T-helper 17 cell (primary cell): ENCODE data around the gene BNC1. TPM values are rescaled to one million over a fixed set of nuclear protein-coding genes. Genes with fewer than 3 reads are reported as not detected.

ENCODE experiments used
- ATAC-seq: fragments of 150-1000 bp; cut with Tn5 transposase; 2 replicates; pipeline ENCODE4 v1.10.0; 2021; ENCODE audit warnings: mild to moderate bottlenecking, moderate library complexity
- DNase-seq, 3 donors: peaks; one replicate each; pipeline versions ENCODE4 v3.0.0 to v3.0.0-alpha.2; 2020 to 2021
- H3K9me3 ChIP-seq: one replicate; pipeline ENCODE4 v1.7.0; 2013; ENCODE audit warnings: low read length, mild to moderate bottlenecking; ENCODE audit not compliant: control insufficient read depth, poor library complexity, severe bottlenecking
- H3K27ac Mint-ChIP-seq: one replicate; pipeline ENCODE4 v1.8.0; 2022; ENCODE audit warnings: mild to moderate bottlenecking, moderate library complexity, mixed read lengths
- H3K27me3 Mint-ChIP-seq: one replicate; pipeline ENCODE4 v1.8.0; 2022; ENCODE audit warnings: mixed read lengths
- H3K36me3 Mint-ChIP-seq: one replicate; pipeline ENCODE4 v1.8.0; 2022; ENCODE audit warnings: low read depth, mixed read lengths
- H3K4me1 Mint-ChIP-seq: one replicate; pipeline ENCODE4 v1.8.0; 2022; ENCODE audit warnings: mild to moderate bottlenecking, mixed read lengths
- H3K4me3 Mint-ChIP-seq: one replicate; pipeline ENCODE4 v1.8.0; 2022; ENCODE audit warnings: mild to moderate bottlenecking, moderate library complexity, mixed read lengths
- total RNA-seq, 4 donors: library from RNA in 2 of 4; stranded (reverse) in 2 of 4; gene quantifications; one replicate each; pipeline ENCODE4 v1.2.3 and lab custom pipeline; 2022 to 2026

Gene BNC1
- total RNA-seq, 2 donors from 2014 or later, result not detected

GRCh38 chr15:83308671-83309070 is 24.2 kb upstream of the BNC1 start:
- H3K36me3 Mint-ChIP-seq, result peaks cover 3% of the 10 kb centered on the region
- no peaks in the 10 kb centered on the region for H3K4me1 Mint-ChIP-seq
- no peaks in the 10 kb centered on the region for H3K9me3 ChIP-seq
- peaks cover 41% of the 10 kb centered on the region for H3K27me3 Mint-ChIP-seq
- ATAC-seq (no peak), DNase-seq (no peak)
- no peak overlapping the region for H3K4me3 Mint-ChIP-seq
- no peak overlapping the region for H3K27ac Mint-ChIP-seq

- Mint-ChIP-seq H3K4me1 (no peaks in the 10 kb centered on the region), H3K27me3 (peaks cover 47% of the 10 kb centered on the region), H3K4me3 (no peak overlapping the region), H3K27ac (no peak overlapping the region), H3K36me3 (peaks cover 3% of the 10 kb centered on the region)
- no peaks in the 10 kb centered on the region for H3K9me3 ChIP-seq
- ATAC-seq, result no peak
- DNase-seq, result no peak
These were observed 22.1 kb upstream of the BNC1 start for GRCh38 chr15:83306561-83306960.

GRCh38 chr15:83305704-83306291 is 21.3 kb upstream of the BNC1 start:
- ATAC-seq (no peak), DNase-seq (no peak)
- peaks cover 3% of the 10 kb centered on the region for H3K36me3 Mint-ChIP-seq
- H3K4me3 Mint-ChIP-seq, result no peak overlapping the region
- peaks cover 53% of the 10 kb centered on the region for H3K27me3 Mint-ChIP-seq
- no peak overlapping the region for H3K27ac Mint-ChIP-seq
- H3K4me1 Mint-ChIP-seq, result no peaks in the 10 kb centered on the region
- H3K9me3 ChIP-seq, result no peaks in the 10 kb centered on the region

GRCh38 chr15:83304861-83305703 is 20.6 kb upstream of the BNC1 start:
- H3K36me3 Mint-ChIP-seq, result peaks cover 3% of the 10 kb centered on the region
- no peak overlapping the region for H3K27ac Mint-ChIP-seq
- no peaks in the 10 kb centered on the region for H3K9me3 ChIP-seq
- ATAC-seq (no peak), DNase-seq (no peak)
- no peak overlapping the region for H3K4me3 Mint-ChIP-seq
- H3K27me3 Mint-ChIP-seq, result peaks cover 60% of the 10 kb centered on the region
- no peaks in the 10 kb centered on the region for H3K4me1 Mint-ChIP-seq

- Mint-ChIP-seq H3K27ac (no peak overlapping the region), H3K36me3 (peaks cover 3% of the 10 kb centered on the region), H3K4me3 (no peak overlapping the region), H3K27me3 (peaks cover 61% of the 10 kb centered on the region), H3K4me1 (no peaks in the 10 kb centered on the region)
- H3K9me3 ChIP-seq, result no peaks in the 10 kb centered on the region
- DNase-seq (no peak), ATAC-seq (no peak)
These were observed 19.1 kb upstream of the BNC1 start for GRCh38 chr15:83303535-83303934.

- peaks cover 3% of the 10 kb centered on the region for H3K36me3 Mint-ChIP-seq
- no peaks in the 10 kb centered on the region for H3K4me1 Mint-ChIP-seq
- ATAC-seq (no peak), DNase-seq (no peak)
- no peaks in the 10 kb centered on the region for H3K9me3 ChIP-seq
- peaks cover 62% of the 10 kb centered on the region for H3K27me3 Mint-ChIP-seq
- H3K4me3 Mint-ChIP-seq, result no peak overlapping the region
- H3K27ac Mint-ChIP-seq, result no peak overlapping the region
These were observed 16.4 kb upstream of the BNC1 start for GRCh38 chr15:83300826-83301225.

GRCh38 chr15:83299462-83299861 is 15.0 kb upstream of the BNC1 start:
- no peaks in the 10 kb centered on the region for H3K4me1 Mint-ChIP-seq
- ATAC-seq, result no peak
- H3K9me3 ChIP-seq, result no peaks in the 10 kb centered on the region
- H3K27me3 Mint-ChIP-seq, result peaks cover 53% of the 10 kb centered on the region
- no peaks in the 10 kb centered on the region for H3K36me3 Mint-ChIP-seq
- no peak overlapping the region for H3K27ac Mint-ChIP-seq
- DNase-seq, result no peak
- no peak overlapping the region for H3K4me3 Mint-ChIP-seq

GRCh38 chr15:83295417-83295816 is 11.0 kb upstream of the BNC1 start:
- H3K27me3 Mint-ChIP-seq, result peaks cover 43% of the 10 kb centered on the region
- no peak for ATAC-seq
- H3K36me3 Mint-ChIP-seq, result no peaks in the 10 kb centered on the region
- H3K4me3 Mint-ChIP-seq, result no peak overlapping the region
- DNase-seq, result no peak
- H3K27ac Mint-ChIP-seq, result no peak overlapping the region
- H3K4me1 Mint-ChIP-seq, result no peaks in the 10 kb centered on the region
- H3K9me3 ChIP-seq, result no peaks in the 10 kb centered on the region

- no peak overlapping the region for H3K4me3 Mint-ChIP-seq
- no peaks in the 10 kb centered on the region for H3K36me3 Mint-ChIP-seq
- peaks cover 41% of the 10 kb centered on the region for H3K27me3 Mint-ChIP-seq
- no peaks in the 10 kb centered on the region for H3K4me1 Mint-ChIP-seq
- no peak overlapping the region for H3K27ac Mint-ChIP-seq
- DNase-seq (no peak), ATAC-seq (no peak)
- no peaks in the 10 kb centered on the region for H3K9me3 ChIP-seq
These were observed 8.7 kb upstream of the BNC1 start for GRCh38 chr15:83293201-83293600.

GRCh38 chr15:83292317-83292716 is 7.9 kb upstream of the BNC1 start:
- no peak overlapping the region for H3K4me3 Mint-ChIP-seq
- DNase-seq, result no peak
- ATAC-seq, result no peak
- peaks cover 46% of the 10 kb centered on the region for H3K27me3 Mint-ChIP-seq
- no peaks in the 10 kb centered on the region for H3K9me3 ChIP-seq
- no peaks in the 10 kb centered on the region for H3K36me3 Mint-ChIP-seq
- no peak overlapping the region for H3K27ac Mint-ChIP-seq
- H3K4me1 Mint-ChIP-seq, result no peaks in the 10 kb centered on the region

- H3K27me3 Mint-ChIP-seq, result peaks cover 55% of the 10 kb centered on the region
- no peak for DNase-seq
- ATAC-seq, result no peak
- no peak overlapping the region for H3K27ac Mint-ChIP-seq
- no peaks in the 10 kb centered on the region for H3K9me3 ChIP-seq
- H3K4me1 Mint-ChIP-seq, result peaks cover 5% of the 10 kb centered on the region
- no peak overlapping the region for H3K4me3 Mint-ChIP-seq
- H3K36me3 Mint-ChIP-seq, result peaks cover 3% of the 10 kb centered on the region
These were observed 5.8 kb upstream of the BNC1 start for GRCh38 chr15:83290236-83290635.

- no peak for ATAC-seq
- Mint-ChIP-seq H3K27me3 (peaks cover 54% of the 10 kb centered on the region), H3K36me3 (peaks cover 3% of the 10 kb centered on the region), H3K4me1 (peaks cover 5% of the 10 kb centered on the region), H3K27ac (no peak overlapping the region), H3K4me3 (no peak overlapping the region)
- H3K9me3 ChIP-seq, result no peaks in the 10 kb centered on the region
- no peak for DNase-seq
These were observed 4.7 kb upstream of the BNC1 start for GRCh38 chr15:83289160-83289559.

- Mint-ChIP-seq H3K27ac (no peak overlapping the region), H3K27me3 (peaks cover 59% of the 10 kb centered on the region), H3K4me3 (no peak overlapping the region), H3K4me1 (peaks cover 5% of the 10 kb centered on the region), H3K36me3 (peaks cover 3% of the 10 kb centered on the region)
- H3K9me3 ChIP-seq, result no peaks in the 10 kb centered on the region
- ATAC-seq (no peak), DNase-seq (no peak)
These were observed 3.9 kb upstream of the BNC1 start for GRCh38 chr15:83288381-83288801.

GRCh38 chr15:83287541-83288027 is 3.1 kb upstream of the BNC1 start:
- ATAC-seq (no peak), DNase-seq (no peak)
- Mint-ChIP-seq H3K4me1 (peaks cover 9% of the 10 kb centered on the region), H3K27ac (no peak overlapping the region), H3K4me3 (no peak overlapping the region), H3K27me3 (peaks cover 57% of the 10 kb centered on the region), H3K36me3 (peaks cover 3% of the 10 kb centered on the region)
- H3K9me3 ChIP-seq, result no peaks in the 10 kb centered on the region
